Islet precursor cell (in vitro differentiated cells): Measurements from ENCODE around the gene ARHGAP6.

Experiments used
- DNase-seq: peaks from one replicate; pipeline ENCODE4 v3.0.0-alpha.2; 2018

Gene ARHGAP6

GRCh38 chrX:11209798-11210414 is 455.8 kb downstream of the ARHGAP6 start:
- no peak for DNase-seq

GRCh38 chrX:11206716-11207115 is 459.0 kb downstream of the ARHGAP6 start:
- DNase-seq = no peak

GRCh38 chrX:11205796-11206195 is 459.9 kb downstream of the ARHGAP6 start:
- no peak for DNase-seq

GRCh38 chrX:11197671-11198070 is 468.0 kb downstream of the ARHGAP6 start:
- no peak for DNase-seq

- no peak for DNase-seq
Measured at GRCh38 chrX:11196476-11196875, 469.2 kb downstream of the ARHGAP6 start.

- DNase-seq = no peak
Measured at GRCh38 chrX:11193035-11193469, 472.7 kb downstream of the ARHGAP6 start.

- DNase-seq = peak; percentile 69
Measured at GRCh38 chrX:11190745-11191510, 474.8 kb downstream of the ARHGAP6 start.

GRCh38 chrX:11189097-11189496 is 476.6 kb downstream of the ARHGAP6 start:
- DNase-seq = no peak

- no peak for DNase-seq
Measured at GRCh38 chrX:11188664-11189063, 477.1 kb downstream of the ARHGAP6 start.

- DNase-seq = peak; percentile 63
Measured at GRCh38 chrX:11187001-11187400, 478.7 kb downstream of the ARHGAP6 start.

GRCh38 chrX:11185861-11186260 is 479.9 kb downstream of the ARHGAP6 start:
- DNase-seq = no peak

- no peak for DNase-seq
Measured at GRCh38 chrX:11180571-11180970, 485.1 kb downstream of the ARHGAP6 start.

GRCh38 chrX:11172415-11172814 is 493.3 kb downstream of the ARHGAP6 start:
- DNase-seq = no peak

GRCh38 chrX:11171956-11172355 is 493.8 kb downstream of the ARHGAP6 start:
- DNase-seq = no peak

GRCh38 chrX:11164433-11164832 is 501.3 kb downstream of the ARHGAP6 start:
- no peak for DNase-seq

- DNase-seq = no peak
Measured at GRCh38 chrX:11159149-11159548, 506.6 kb downstream of the ARHGAP6 start.

GRCh38 chrX:11151799-11152559 is 513.7 kb downstream of the ARHGAP6 start:
- no peak for DNase-seq

GRCh38 chrX:11148401-11148800 is 517.3 kb downstream of the ARHGAP6 start:
- DNase-seq = no peak

- no peak for DNase-seq
Measured at GRCh38 chrX:11146411-11146810, 519.3 kb downstream of the ARHGAP6 start.

- peak; percentile 68 for DNase-seq
Measured at GRCh38 chrX:11143931-11144678, 521.6 kb downstream of the ARHGAP6 start.

GRCh38 chrX:11138498-11139390 is 527.0 kb downstream of the ARHGAP6 start:
- no peak for DNase-seq
